ENCODE results near the gene PACRG.

The PACRG gene

GRCh38 chr6:163019926-163020325 is 292.2 kb downstream of the PACRG start:
- DNase-seq, result no peak

- no peak for DNase-seq
Measured at GRCh38 chr6:163021054-163021453, 293.3 kb downstream of the PACRG start.

GRCh38 chr6:163023700-163024099 is 295.9 kb downstream of the PACRG start:
- DNase-seq, result no peak

GRCh38 chr6:163026893-163027292 is 299.1 kb downstream of the PACRG start:
- no peak for DNase-seq

GRCh38 chr6:163030980-163031379 is 303.2 kb downstream of the PACRG start:
- DNase-seq, result no peak

GRCh38 chr6:163031931-163032330 is 304.2 kb downstream of the PACRG start:
- DNase-seq, result no peak

GRCh38 chr6:163036160-163036645 is 308.4 kb downstream of the PACRG start:
- no peak for DNase-seq

GRCh38 chr6:163038317-163038716 is 310.5 kb downstream of the PACRG start:
- no peak for DNase-seq

- no peak for DNase-seq
Measured at GRCh38 chr6:163048345-163048744, 320.6 kb downstream of the PACRG start.

- no peak for DNase-seq
Measured at GRCh38 chr6:163053667-163054344, 326.0 kb downstream of the PACRG start.

- no peak for DNase-seq
Measured at GRCh38 chr6:163054641-163055040, 326.9 kb downstream of the PACRG start.

GRCh38 chr6:163057260-163057659 is 329.5 kb downstream of the PACRG start:
- no peak for DNase-seq

GRCh38 chr6:163062790-163063189 is 335.0 kb downstream of the PACRG start:
- no peak for DNase-seq

GRCh38 chr6:163063561-163063960 is 335.8 kb downstream of the PACRG start:
- DNase-seq, result no peak

- no peak for DNase-seq
Measured at GRCh38 chr6:163064397-163064796, 336.6 kb downstream of the PACRG start.

- DNase-seq, result no peak
Measured at GRCh38 chr6:163066200-163066599, 338.4 kb downstream of the PACRG start.

- DNase-seq, result no peak
Measured at GRCh38 chr6:163077134-163077533, 349.4 kb downstream of the PACRG start.

GRCh38 chr6:163078712-163079111 is 350.9 kb downstream of the PACRG start:
- no peak for DNase-seq

GRCh38 chr6:163080228-163080627 is 352.5 kb downstream of the PACRG start:
- no peak for DNase-seq

GRCh38 chr6:163083141-163083540 is 355.4 kb downstream of the PACRG start:
- no peak for DNase-seq

GRCh38 chr6:163085426-163085825 is 357.7 kb downstream of the PACRG start:
- no peak for DNase-seq

- no peak for DNase-seq
Measured at GRCh38 chr6:163085861-163086623, 358.3 kb downstream of the PACRG start.

- DNase-seq, result no peak
Measured at GRCh38 chr6:163086624-163086920, 358.8 kb downstream of the PACRG start.

- DNase-seq, result no peak
Measured at GRCh38 chr6:163087981-163088380, 360.2 kb downstream of the PACRG start.

GRCh38 chr6:163092876-163093275 is 365.1 kb downstream of the PACRG start:
- DNase-seq, result no peak

Measured in inflammatory macrophage treated with lipopolysaccharide for 4 hours (primary cell).